ENCODE data around the gene SERPINB2.

The SERPINB2 gene

GRCh38 chr18:63887424-63887823 is at the start of gene SERPINB2:
SERPINB2 (plus strand) TSS chr18:63887705; CDS start chr18:63891445, 3,740 bp downstream.
- no peak for DNase-seq

- DNase-seq: no peak
Measured at GRCh38 chr18:63843008-63843407, 44.5 kb upstream of the SERPINB2 start.

- DNase-seq: no peak
Measured at GRCh38 chr18:63844254-63844653, 43.3 kb upstream of the SERPINB2 start.

- no peak for DNase-seq
Measured at GRCh38 chr18:63848159-63848558, 39.3 kb upstream of the SERPINB2 start.

- no peak for DNase-seq
Measured at GRCh38 chr18:63850020-63850419, 37.5 kb upstream of the SERPINB2 start.

- no peak for DNase-seq
Measured at GRCh38 chr18:63850636-63851035, 36.9 kb upstream of the SERPINB2 start.

GRCh38 chr18:63858456-63858855 is 29.0 kb upstream of the SERPINB2 start:
- DNase-seq: no peak

- no peak for DNase-seq
Measured at GRCh38 chr18:63859781-63860475, 27.6 kb upstream of the SERPINB2 start.

GRCh38 chr18:63860531-63860930 is 27.0 kb upstream of the SERPINB2 start:
- no peak for DNase-seq

- DNase-seq: no peak
Measured at GRCh38 chr18:63867368-63868125, 20.0 kb upstream of the SERPINB2 start.

GRCh38 chr18:63868546-63868945 is 19.0 kb upstream of the SERPINB2 start:
- no peak for DNase-seq

GRCh38 chr18:63869374-63869773 is 18.1 kb upstream of the SERPINB2 start:
- DNase-seq: no peak

GRCh38 chr18:63869851-63870250 is 17.7 kb upstream of the SERPINB2 start:
- no peak for DNase-seq

GRCh38 chr18:63871836-63872235 is 15.7 kb upstream of the SERPINB2 start:
- no peak for DNase-seq

- no peak for DNase-seq
Measured at GRCh38 chr18:63872586-63872985, 14.9 kb upstream of the SERPINB2 start.

- DNase-seq: no peak
Measured at GRCh38 chr18:63878343-63878742, 9.2 kb upstream of the SERPINB2 start.

- DNase-seq: no peak
Measured at GRCh38 chr18:63878925-63879324, 8.6 kb upstream of the SERPINB2 start.

- no peak for DNase-seq
Measured at GRCh38 chr18:63879709-63880108, 7.8 kb upstream of the SERPINB2 start.

- no peak for DNase-seq
Measured at GRCh38 chr18:63881851-63882250, 5.7 kb upstream of the SERPINB2 start.

- DNase-seq: no peak
Measured at GRCh38 chr18:63882333-63883141, 5.0 kb upstream of the SERPINB2 start.

GRCh38 chr18:63883617-63884016 is 3.9 kb upstream of the SERPINB2 start:
- DNase-seq: no peak

- DNase-seq: no peak
Measured at GRCh38 chr18:63888470-63889190, 1.1 kb downstream of the SERPINB2 start.

GRCh38 chr18:63889626-63890025 is 2.1 kb downstream of the SERPINB2 start:
- DNase-seq: no peak

Data from activated CD4-positive, CD25-positive, alpha-beta regulatory T cell treated with anti-CD3 and anti-CD28 coated beads, Interleukin-2, amount 50 U/mL, for 72 hours (primary cell).